Fibroblast of lung (primary cell): Measurements from ENCODE around the gene IL25. TPM values are rescaled to one million over a fixed set of nuclear protein-coding genes. Genes with fewer than 3 reads are reported as not detected.

Source experiments
- DNase-seq, 2 donors: peaks; one replicate each; pipeline versions ENCODE4 v3.0.0 to v3.0.0-alpha.2; 2010; ENCODE audit warnings: low read depth in 2 of 2
- H2AFZ ChIP-seq: 2 replicates; pipeline ENCODE4 v1.5.1; 2012; ENCODE audit warnings: low read length, control low read depth, inconsistent platforms
- H3K27ac ChIP-seq: 2 replicates; pipeline ENCODE4 v1.5.1; 2011; ENCODE audit warnings: low read length, control low read depth; ENCODE audit not compliant: insufficient read depth
- H3K27me3 ChIP-seq: 2 replicates; pipeline ENCODE4 v1.5.1; 2011; ENCODE audit warnings: mild to moderate bottlenecking, low read length; ENCODE audit not compliant: control insufficient read depth, insufficient read depth
- H3K36me3 ChIP-seq: 2 replicates; pipeline ENCODE4 v1.5.1; 2011; ENCODE audit warnings: low read length; ENCODE audit not compliant: control insufficient read depth, insufficient read depth
- H3K4me1 ChIP-seq: 2 replicates; pipeline ENCODE4 v1.5.1; 2011; ENCODE audit warnings: low read length; ENCODE audit not compliant: control insufficient read depth, insufficient read depth; ENCODE audit errors: extremely low read depth
- H3K4me2 ChIP-seq: 2 replicates; pipeline ENCODE4 v1.5.1; 2011; ENCODE audit warnings: low read length, control low read depth; ENCODE audit not compliant: insufficient read depth; ENCODE audit errors: extremely low read depth
- H3K4me3 ChIP-seq, 4 experiments: fragments of 200-600 bp in 1 of 4; sonication (generic) in 1 of 4; replicated peaks in 1 of 4; 2 replicates each; pipeline ENCODE4 v1.5.1; 2011 to 2016; ENCODE audit warnings: low read length in 4 of 4, low read depth in 3 of 4, mild to moderate bottlenecking in 3 of 4, control low read depth in 2 of 4, inconsistent platforms in 1 of 4, mixed read lengths in 1 of 4; ENCODE audit not compliant: insufficient read depth in 1 of 4; ENCODE audit errors: control extremely low read depth in 1 of 4
- H3K79me2 ChIP-seq: 2 replicates; pipeline ENCODE4 v1.5.1; 2012; ENCODE audit warnings: mild to moderate bottlenecking, low read length, inconsistent platforms; ENCODE audit not compliant: control insufficient read depth, insufficient read depth
- H3K9ac ChIP-seq: 2 replicates; pipeline ENCODE4 v1.5.1; 2011; ENCODE audit warnings: mild to moderate bottlenecking, low read length, control low read depth; ENCODE audit not compliant: insufficient read depth
- H3K9me3 ChIP-seq: 2 replicates; pipeline ENCODE4 v1.5.1; 2012; ENCODE audit warnings: low read depth, low read length; ENCODE audit not compliant: control insufficient read depth, insufficient read depth
- H4K20me1 ChIP-seq: 2 replicates; pipeline ENCODE4 v1.5.1; 2011; ENCODE audit warnings: low read length; ENCODE audit not compliant: control insufficient read depth, insufficient read depth; ENCODE audit errors: extremely low read depth
- CTCF ChIP-seq, 2 donors: IDR thresholded peaks in 1 of 2; conservative IDR thresholded peaks in 1 of 2; 1 replicate in 1 of 2; 2 replicates in 1 of 2; pipeline ENCODE4 v1.5.1; 2011 to 2012; ENCODE audit warnings: low read length in 2 of 2, control low read depth in 1 of 2, inconsistent platforms in 1 of 2, low read depth in 1 of 2, mild to moderate bottlenecking in 1 of 2
- EZH2 ChIP-seq: IDR thresholded peaks from 2 replicates; pipeline ENCODE4 v1.5.1; 2012; ENCODE audit warnings: low read length, control low read depth, mild to moderate bottlenecking; ENCODE audit errors: missing control alignments
- polyA plus RNA-seq, 2 donors: library from polyadenylated mRNA; depleted of rRNA in 1 of 2; stranded (reverse) in 1 of 2; unstranded in 1 of 2; fragments of >200 nt; gene quantifications; 2 replicates each; pipeline ENCODE4 v1.2.1, GENCODE V29; 2011 to 2012; ENCODE audit warnings: missing spikeins in 1 of 2
- total RNA-seq: library from RNA; depleted of rRNA; stranded (reverse); fragments of >200 nt; gene quantifications from 2 replicates; pipeline ENCODE4 v1.2.1, GENCODE V29; 2014

The IL25 gene
- total and polyA plus RNA-seq, 2 donors (not counting 1 experiment from before 2014, with no cell fraction given) = not detected

GRCh38 chr14:23375527-23376251 lies 3.1 kb downstream of the IL25 start:
- H3K4me2 ChIP-seq = no peak overlapping the region
- H3K79me2 ChIP-seq = no peaks in the 10 kb centered on the region
- DNase-seq = no peak
- H3K4me3 ChIP-seq = no peak overlapping the region
- H3K27ac ChIP-seq = no peak overlapping the region
- no peaks in the 10 kb centered on the region for H3K4me1 ChIP-seq
- no peaks in the 10 kb centered on the region for H4K20me1 ChIP-seq
- no peaks in the 10 kb centered on the region for H3K9me3 ChIP-seq
- no peak for TF ChIP-seq CTCF (conservative IDR thresholded peaks at IDR 0.05 in 1 of 2, IDR thresholded peaks at IDR 0.05 in 1 of 2; ENCODE audit: low read depth in 1 of 2, low read length in 2 of 2)
- no peak overlapping the region for H2AFZ ChIP-seq
- H3K27me3 ChIP-seq = peaks cover 8% of the 10 kb centered on the region
- H3K9ac ChIP-seq = no peak overlapping the region
- no peaks in the 10 kb centered on the region for H3K36me3 ChIP-seq

GRCh38 chr14:23376482-23377197 lies 4.0 kb downstream of the IL25 start, which contains the start of gene CMTM5:
TSS of gene CMTM5 (plus strand) at chr14:23377046. CDS start at chr14:23377252, 206 bp downstream.
- H3K36me3 ChIP-seq = no peaks in the 10 kb centered on the region
- no peaks in the 10 kb centered on the region for H3K4me1 ChIP-seq
- no peak within 1 kb of the TSS for H3K4me2 ChIP-seq
- no peaks in the 10 kb centered on the region for H4K20me1 ChIP-seq
- no peak for TF ChIP-seq CTCF (conservative IDR thresholded peaks at IDR 0.05 in 1 of 2, IDR thresholded peaks at IDR 0.05 in 1 of 2; ENCODE audit: low read depth in 1 of 2, low read length in 2 of 2)
- no peak for TF ChIP-seq EZH2
- no peak within 1 kb of the TSS for H3K27ac ChIP-seq
- H3K9me3 ChIP-seq = no peaks in the 10 kb centered on the region
- H3K79me2 ChIP-seq = no peaks in the 10 kb centered on the region
- peaks cover 8% of the 10 kb centered on the region for H3K27me3 ChIP-seq
- DNase-seq = no peak
- no peak within 1 kb of the TSS for H3K9ac ChIP-seq
- H3K4me3 ChIP-seq = no peak within 1 kb of the TSS
- no peak within 1 kb of the TSS for H2AFZ ChIP-seq

- no peak overlapping the region for H3K9ac ChIP-seq
Measured at GRCh38 chr14:23377198-23377550, 4.6 kb downstream of the IL25 start.

More at GRCh38 chr14:23377198-23377550, 4.6 kb downstream of the IL25 start:
- Histone ChIP-seq H3K4me1 (no peaks in the 10 kb centered on the region), H3K36me3 (no peaks in the 10 kb centered on the region), H3K27me3 (peaks cover 3% of the 10 kb centered on the region), H3K27ac (no peak overlapping the region), H3K4me3 (no peak overlapping the region), H3K4me2 (no peak overlapping the region), H4K20me1 (no peaks in the 10 kb centered on the region), H3K9me3 (no peaks in the 10 kb centered on the region), H3K79me2 (no peaks in the 10 kb centered on the region), H2AFZ (no peak overlapping the region)
- no peak for DNase-seq
- TF ChIP-seq CTCF (conservative IDR thresholded peaks at IDR 0.05 in 1 of 2, IDR thresholded peaks at IDR 0.05 in 1 of 2; ENCODE audit: low read depth in 1 of 2, low read length in 2 of 2) (no peak), EZH2 (peak; percentile 54)
